Neural progenitor cell (in vitro differentiated cells): ENCODE results near the gene DCTN2. TPM values are rescaled to one million over a fixed set of nuclear protein-coding genes. Genes with fewer than 3 reads are reported as not detected.
"Not testable (repeated sequence)": the region's sequence is repeated elsewhere in the genome, so short reads cannot be mapped to it uniquely, and the experiment has no call there.

Experiments
- DNase-seq: peaks from one replicate; pipeline ENCODE4 v3.0.0-alpha.2; 2016; ENCODE audit warnings: low spot score
- H2AFZ ChIP-seq: fragments of 200-600 bp; sonication (generic); replicated peaks from 2 replicates; pipeline ENCODE4 v1.6.1; 2016; ENCODE audit warnings: antibody characterized with exemption
- H3F3A ChIP-seq: fragments of 200-600 bp; sonication (generic); 2 replicates; pipeline ENCODE4 v1.6.1; 2016; ENCODE audit warnings: antibody characterized with exemption, low read depth
- H3K27ac ChIP-seq: fragments of 200-600 bp; sonication (generic); 2 replicates; pipeline ENCODE4 v1.5.1; 2016; ENCODE audit warnings: mild to moderate bottlenecking
- H3K27me3 ChIP-seq: fragments of 200-600 bp; sonication (generic); 2 replicates; pipeline ENCODE4 v1.6.1; 2016; ENCODE audit warnings: mild to moderate bottlenecking, moderate library complexity
- H3K36me3 ChIP-seq: fragments of 200-600 bp; sonication (generic); 2 replicates; pipeline ENCODE4 v1.5.1; 2016
- H3K4me1 ChIP-seq: fragments of 200-600 bp; sonication (generic); 2 replicates; pipeline ENCODE4 v1.6.1; 2016; ENCODE audit warnings: mixed run types
- H3K4me2 ChIP-seq: fragments of 200-600 bp; sonication (generic); 2 replicates; pipeline ENCODE4 v1.6.1; 2016
- H3K4me3 ChIP-seq: fragments of 200-600 bp; sonication (generic); 2 replicates; pipeline ENCODE4 v1.5.1; 2016
- H3K79me2 ChIP-seq: fragments of 200-600 bp; sonication (generic); 2 replicates; pipeline ENCODE4 v1.6.1; 2016; ENCODE audit warnings: low read depth
- H3K9ac ChIP-seq: fragments of 200-600 bp; sonication (generic); 2 replicates; pipeline ENCODE4 v1.6.1; 2016
- H3K9me3 ChIP-seq: fragments of 200-600 bp; sonication (generic); 2 replicates; pipeline ENCODE4 v1.5.1; 2016; ENCODE audit warnings: low read depth
- H4K20me1 ChIP-seq: fragments of 200-600 bp; sonication (generic); 2 replicates; pipeline ENCODE4 v1.6.1; 2016; ENCODE audit warnings: low read depth
- H3K27ac Mint-ChIP-seq: 3 replicates; pipeline ENCODE4 v1.8.0; 2021; ENCODE audit warnings: mixed read lengths
- H3K27me3 Mint-ChIP-seq: 2 replicates; pipeline ENCODE4 v1.8.0; 2022; ENCODE audit warnings: low read depth, mild to moderate bottlenecking, inconsistent platforms, moderate library complexity, mixed read lengths; ENCODE audit not compliant: insufficient read depth
- H3K36me3 Mint-ChIP-seq: 3 replicates; pipeline ENCODE4 v1.8.0; 2021; ENCODE audit warnings: mixed read lengths
- H3K4me1 Mint-ChIP-seq: 3 replicates; pipeline ENCODE4 v1.8.0; 2021; ENCODE audit warnings: mixed read lengths
- H3K4me3 Mint-ChIP-seq: 3 replicates; pipeline ENCODE4 v1.8.0; 2021; ENCODE audit warnings: mild to moderate bottlenecking, moderate library complexity, mixed read lengths
- H3K9me3 Mint-ChIP-seq: 3 replicates; pipeline ENCODE4 v1.8.0; 2020; ENCODE audit warnings: mixed read lengths
- CTCF ChIP-seq: fragments of 200-600 bp; sonication (generic); IDR thresholded peaks from 2 replicates; pipeline ENCODE4 v1.5.1; 2017; ENCODE audit warnings: antibody characterized with exemption, mild to moderate bottlenecking
- EZH2 ChIP-seq: fragments of 200-600 bp; sonication (generic); IDR thresholded peaks from 2 replicates; pipeline ENCODE4 v1.6.1; 2017; ENCODE audit warnings: antibody characterized with exemption, mild to moderate bottlenecking, moderate library complexity
- EZH2phosphoT487 ChIP-seq: fragments of 200-600 bp; sonication (generic); IDR thresholded peaks from 2 replicates; pipeline ENCODE4 v1.6.1; 2017; ENCODE audit warnings: antibody characterized with exemption
- total RNA-seq: library from RNA; depleted of rRNA; stranded (reverse); fragments of >200 nt; gene quantifications from 2 replicates; pipeline ENCODE4 v1.2.3, GENCODE V29; 2015; ENCODE audit warnings: low replicate concordance

The DCTN2 gene
- total RNA-seq, 1 donor from 2014 or later: 147 TPM

- Mint-ChIP-seq H3K9me3 (no peaks in the 10 kb centered on the region), H3K4me1 (no peaks in the 10 kb centered on the region), H3K4me3 (no peak overlapping the region), H3K27ac (no peak overlapping the region), H3K27me3 (peaks cover 7% of the 10 kb centered on the region), H3K36me3 (peaks cover 10% of the 10 kb centered on the region)
- no peak for DNase-seq
- no peak overlapping the region for H3K27ac ChIP-seq
- H3K9ac ChIP-seq: no peak overlapping the region
- H4K20me1 ChIP-seq: no peaks in the 10 kb centered on the region
- no peaks in the 10 kb centered on the region for H3K36me3 ChIP-seq
- no peaks in the 10 kb centered on the region for H3F3A ChIP-seq
- H3K27me3 ChIP-seq: no peaks in the 10 kb centered on the region
- TF ChIP-seq EZH2 (no peak), CTCF (no peak), EZH2phosphoT487 (no peak)
- H2AFZ ChIP-seq: no peak overlapping the region
- H3K4me2 ChIP-seq: no peak overlapping the region
- H3K4me3 ChIP-seq: no peak overlapping the region
- H3K4me1 ChIP-seq: no peaks in the 10 kb centered on the region
- no peaks in the 10 kb centered on the region for H3K9me3 ChIP-seq
- H3K79me2 ChIP-seq: peaks cover 16% of the 10 kb centered on the region
Observed at GRCh38 chr12:57563358-57563757, 16.4 kb upstream of the DCTN2 start.

GRCh38 chr12:57561117-57561516, 14.1 kb upstream of the DCTN2 start:
- peaks cover 11% of the 10 kb centered on the region for H3K27me3 Mint-ChIP-seq
- H3K27ac Mint-ChIP-seq: not testable (repeated sequence)

GRCh38 chr12:57560516-57560915, 13.5 kb upstream of the DCTN2 start:
- peaks cover 12% of the 10 kb centered on the region for H4K20me1 ChIP-seq
- no peak overlapping the region for H3K4me3 Mint-ChIP-seq
- no peak overlapping the region for H2AFZ ChIP-seq
- no peaks in the 10 kb centered on the region for H3K9me3 ChIP-seq
- H3K4me1 Mint-ChIP-seq: no peaks in the 10 kb centered on the region
- no peak overlapping the region for H3K4me2 ChIP-seq
- H3K4me3 ChIP-seq: no peak overlapping the region
- H3K27me3 Mint-ChIP-seq: peaks cover 11% of the 10 kb centered on the region
- H3K9me3 Mint-ChIP-seq: no peaks in the 10 kb centered on the region
- H3K27me3 ChIP-seq: no peaks in the 10 kb centered on the region
- H3K4me1 ChIP-seq: no peaks in the 10 kb centered on the region
- no peak for TF ChIP-seq EZH2
- no peak for TF ChIP-seq EZH2phosphoT487
- TF ChIP-seq CTCF: no peak
- no peaks in the 10 kb centered on the region for H3K36me3 ChIP-seq
- no peak for DNase-seq
- peaks cover 21% of the 10 kb centered on the region for H3K79me2 ChIP-seq
- H3K36me3 Mint-ChIP-seq: peaks cover 10% of the 10 kb centered on the region
- no peak overlapping the region for H3K27ac Mint-ChIP-seq
- no peak overlapping the region for H3K27ac ChIP-seq
- peaks cover 7% of the 10 kb centered on the region for H3F3A ChIP-seq
- no peak overlapping the region for H3K9ac ChIP-seq

More at GRCh38 chr12:57561117-57561516, 14.1 kb upstream of the DCTN2 start:
- H3K36me3 Mint-ChIP-seq, H3K4me1 ChIP-seq, H3K27me3 ChIP-seq, H3K4me1 Mint-ChIP-seq, H3K9ac ChIP-seq, H4K20me1 ChIP-seq, H3K4me2 ChIP-seq, H3K36me3 ChIP-seq, DNase-seq, H3K27ac ChIP-seq, H2AFZ ChIP-seq, H3K9me3 Mint-ChIP-seq, H3F3A ChIP-seq, H3K4me3 Mint-ChIP-seq, H3K9me3 ChIP-seq, H3K4me3 ChIP-seq: not testable (repeated sequence)
- H3K79me2 ChIP-seq: peaks cover 21% of the 10 kb centered on the region

GRCh38 chr12:57558864-57559263, 11.9 kb upstream of the DCTN2 start:
- H3K4me2 ChIP-seq: no peak overlapping the region
- no peak overlapping the region for H3K27ac ChIP-seq
- H2AFZ ChIP-seq: no peak overlapping the region
- no peak overlapping the region for H3K9ac ChIP-seq
- Mint-ChIP-seq H3K4me1 (peaks cover 8% of the 10 kb centered on the region), H3K27me3 (peaks cover 7% of the 10 kb centered on the region), H3K9me3 (no peaks in the 10 kb centered on the region), H3K27ac (no peak overlapping the region), H3K4me3 (no peak overlapping the region), H3K36me3 (peaks cover 2% of the 10 kb centered on the region)
- no peaks in the 10 kb centered on the region for H3K9me3 ChIP-seq
- no peaks in the 10 kb centered on the region for H3K27me3 ChIP-seq
- TF ChIP-seq CTCF (no peak), EZH2 (no peak), EZH2phosphoT487 (no peak)
- no peak for DNase-seq
- H4K20me1 ChIP-seq: peaks cover 28% of the 10 kb centered on the region
- peaks cover 36% of the 10 kb centered on the region for H3K79me2 ChIP-seq
- H3K4me1 ChIP-seq: peaks cover 3% of the 10 kb centered on the region
- no peaks in the 10 kb centered on the region for H3K36me3 ChIP-seq
- H3K4me3 ChIP-seq: no peak overlapping the region
- H3F3A ChIP-seq: peaks cover 11% of the 10 kb centered on the region
